Sigmoid colon (tissue), 4 donors: ENCODE measurements around the gene GPC5.
"Not testable (repeated sequence)": the region's sequence is repeated elsewhere in the genome, so short reads cannot be mapped to it uniquely, and the experiment has no call there.

Experiments used
- CTCF ChIP-seq, 4 experiments: fragments of 450-650 bp in 3 of 4; fragments of 200-600 bp in 1 of 4; IDR thresholded peaks; one replicate each; pipeline ENCODE4 v1.5.1; 2016 to 2019; ENCODE audit warnings: antibody characterized with exemption in 4 of 4, mild to moderate bottlenecking in 3 of 4, moderate library complexity in 2 of 4
- POLR2A ChIP-seq, 2 donors: fragments of 450-650 bp; IDR thresholded peaks; one replicate each; pipeline ENCODE4 v1.6.1; 2016; ENCODE audit warnings: antibody characterized with exemption in 2 of 2, mild to moderate bottlenecking in 2 of 2, moderate library complexity in 2 of 2
- POLR2AphosphoS5 ChIP-seq, 4 donors: sonication (generic); formaldehyde crosslinking; IDR thresholded peaks; one replicate each; pipeline ENCODE4 v1.6.1; 2017; ENCODE audit warnings: antibody characterized with exemption in 4 of 4

DNA sequence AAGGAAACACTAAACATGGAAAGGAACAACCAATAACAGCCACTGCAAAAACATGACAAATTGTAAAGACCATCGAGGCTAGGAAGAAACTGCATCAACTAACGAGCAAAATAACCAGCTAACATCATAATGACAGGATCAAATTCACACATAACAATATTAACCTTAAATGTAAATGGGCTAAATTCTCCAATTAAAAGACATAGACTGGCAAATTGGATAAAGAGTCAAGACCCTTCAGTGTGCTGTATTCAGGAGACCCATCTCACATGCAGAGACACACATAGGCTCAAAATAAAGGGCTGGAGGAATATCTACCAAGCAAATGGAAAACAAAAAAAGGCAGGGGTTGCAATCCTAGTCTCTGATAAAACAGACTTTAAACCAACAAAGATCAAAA is 1120.2 kb downstream of the GPC5 start:
- not testable (repeated sequence) for TF ChIP-seq CTCF, POLR2A, POLR2AphosphoS5 (IDR thresholded peaks at IDR 0.05)
